ENCODE results near the gene SLC6A6. TPM values are rescaled to one million over a fixed set of nuclear protein-coding genes. Genes with fewer than 3 reads are reported as not detected.

Gene SLC6A6
- total and polyA plus RNA-seq, 12 donors = 10.6 to 197 (median 85.6) TPM

DNA sequence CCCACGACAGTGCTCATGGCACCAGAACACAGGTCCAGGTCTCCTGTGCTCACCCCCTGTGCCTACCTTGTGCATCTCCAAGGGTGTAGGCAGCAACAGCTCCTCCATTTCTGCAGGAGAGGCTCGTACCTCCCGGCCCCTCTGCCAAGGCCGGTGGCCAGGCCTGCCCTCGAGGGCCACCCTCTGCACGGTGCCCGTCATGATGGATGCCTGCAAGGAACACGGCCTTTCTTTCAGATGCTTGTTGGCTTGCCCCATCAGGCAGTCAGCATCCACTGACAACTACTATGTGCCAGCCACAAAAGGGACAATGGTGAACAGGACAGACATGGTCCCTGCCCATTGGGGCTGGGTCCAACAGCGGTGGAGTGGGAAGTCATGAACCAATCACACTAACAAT, 93.9 kb downstream of the SLC6A6 start:
- intact Hi-C loops (cut with DNase I) = no loop called here
- H3K9me3 ChIP-seq (replicated peaks in 1 of 3) = no peaks in the 10 kb centered on the region
- TF ChIP-seq POLR2A (IDR thresholded peaks at IDR 0.05) = no peak
- TF ChIP-seq, protein P1, sequence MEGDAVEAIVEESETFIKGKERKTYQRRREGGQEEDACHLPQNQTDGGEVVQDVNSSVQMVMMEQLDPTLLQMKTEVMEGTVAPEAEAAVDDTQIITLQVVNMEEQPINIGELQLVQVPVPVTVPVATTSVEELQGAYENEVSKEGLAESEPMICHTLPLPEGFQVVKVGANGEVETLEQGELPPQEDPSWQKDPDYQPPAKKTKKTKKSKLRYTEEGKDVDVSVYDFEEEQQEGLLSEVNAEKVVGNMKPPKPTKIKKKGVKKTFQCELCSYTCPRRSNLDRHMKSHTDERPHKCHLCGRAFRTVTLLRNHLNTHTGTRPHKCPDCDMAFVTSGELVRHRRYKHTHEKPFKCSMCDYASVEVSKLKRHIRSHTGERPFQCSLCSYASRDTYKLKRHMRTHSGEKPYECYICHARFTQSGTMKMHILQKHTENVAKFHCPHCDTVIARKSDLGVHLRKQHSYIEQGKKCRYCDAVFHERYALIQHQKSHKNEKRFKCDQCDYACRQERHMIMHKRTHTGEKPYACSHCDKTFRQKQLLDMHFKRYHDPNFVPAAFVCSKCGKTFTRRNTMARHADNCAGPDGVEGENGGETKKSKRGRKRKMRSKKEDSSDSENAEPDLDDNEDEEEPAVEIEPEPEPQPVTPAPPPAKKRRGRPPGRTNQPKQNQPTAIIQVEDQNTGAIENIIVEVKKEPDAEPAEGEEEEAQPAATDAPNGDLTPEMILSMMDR (IDR thresholded peaks at IDR 0.05) = no peak
- H3K27ac ChIP-seq = no peak overlapping the region
- DNase-seq = no peak
- no peak overlapping the region for H3K4me3 ChIP-seq
- H3K36me3 ChIP-seq (replicated peaks in 1 of 2) = no peaks in the 10 kb centered on the region
- 87 to 93% (median 93%) methylated on average over 2 to 9 of the region's 9 CpGs for WGBS, 4 donors
- no peaks in the 10 kb centered on the region for H3K4me1 ChIP-seq (replicated peaks in 1 of 2)
- no peaks in the 10 kb centered on the region for H3K27me3 ChIP-seq

DNA sequence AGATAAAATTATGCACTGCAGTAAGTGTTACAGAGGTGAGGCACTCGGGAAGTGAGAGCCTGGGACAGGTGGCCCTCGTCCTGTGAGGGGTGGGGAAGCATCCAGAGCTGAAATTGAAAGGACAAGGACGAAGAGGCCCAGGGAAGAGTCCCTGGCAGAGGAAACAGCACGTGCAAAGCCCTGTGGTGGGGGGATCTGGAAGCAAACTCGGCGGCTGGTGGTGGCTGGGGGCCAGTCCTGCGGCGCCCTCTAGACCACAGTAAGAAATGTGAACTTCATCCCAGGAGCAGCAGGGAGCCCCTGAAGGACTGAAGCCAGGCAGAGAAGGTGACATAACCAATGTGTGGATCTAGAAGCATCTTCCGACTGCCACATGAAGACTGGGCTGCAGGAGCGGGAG, 94.9 kb downstream of the SLC6A6 start:
- no peaks in the 10 kb centered on the region for H3K36me3 ChIP-seq (replicated peaks in 1 of 2)
- 57 to 71% (median 66%) methylated on average over 10 of the region's 10 CpGs for WGBS, 4 donors

DNA sequence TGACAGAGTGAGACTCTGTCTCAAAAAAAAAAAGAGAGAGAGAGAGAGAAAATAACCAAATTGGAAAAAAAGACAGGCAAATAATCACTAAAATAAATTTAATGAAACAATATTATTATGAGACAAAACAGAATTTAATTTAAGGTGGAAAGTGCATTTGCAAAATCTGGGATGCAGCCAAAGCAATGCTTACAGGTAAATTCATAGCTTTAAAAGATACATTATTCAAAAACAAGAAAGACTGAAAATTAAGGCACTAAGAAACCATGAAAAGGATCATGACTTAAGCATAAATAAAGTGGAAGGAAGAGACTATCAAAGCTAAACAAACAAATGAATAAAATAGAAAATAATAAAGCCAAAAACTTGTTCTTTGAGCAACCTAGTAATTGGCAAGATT, 100.1 kb downstream of the SLC6A6 start:
- Histone ChIP-seq H3K4me1 (replicated peaks in 1 of 2) (no peaks in the 10 kb centered on the region), H3K9me3 (replicated peaks in 1 of 3) (peaks cover 0 to 10% (median 0%) of the 10 kb centered on the region in 3 donors), H3K4me3 (no peak overlapping the region), H3K27ac (no peak overlapping the region), H3K36me3 (replicated peaks in 1 of 2) (no peaks in the 10 kb centered on the region), H3K27me3 (peaks cover 5% of the 10 kb centered on the region)
- intact Hi-C loops (cut with DNase I) = loop anchor here in 1 of 2 donors (10.0 kb wide), 1 partner anchor 422 kb away; no protein-coding TSS in a partner anchor
- no peak for DNase-seq
- TF ChIP-seq, protein P1 (IDR thresholded peaks at IDR 0.05) = no peak
- TF ChIP-seq POLR2A (IDR thresholded peaks at IDR 0.05) = no peak

More for the DNA sequence above, 94.9 kb downstream of the SLC6A6 start:
- Histone ChIP-seq H3K4me1 (replicated peaks in 1 of 2) (no peaks in the 10 kb centered on the region), H3K27ac (no peak overlapping the region), H3K27me3 (no peaks in the 10 kb centered on the region), H3K9me3 (replicated peaks in 1 of 3) (peaks cover 0 to 4% (median 0%) of the 10 kb centered on the region in 3 donors), H3K4me3 (no peak overlapping the region)
- TF ChIP-seq, protein P1 (IDR thresholded peaks at IDR 0.05) = no peak
- TF ChIP-seq POLR2A (IDR thresholded peaks at IDR 0.05) = no peak
- intact Hi-C loops (cut with DNase I) = no loop called here
- DNase-seq = no peak

DNA sequence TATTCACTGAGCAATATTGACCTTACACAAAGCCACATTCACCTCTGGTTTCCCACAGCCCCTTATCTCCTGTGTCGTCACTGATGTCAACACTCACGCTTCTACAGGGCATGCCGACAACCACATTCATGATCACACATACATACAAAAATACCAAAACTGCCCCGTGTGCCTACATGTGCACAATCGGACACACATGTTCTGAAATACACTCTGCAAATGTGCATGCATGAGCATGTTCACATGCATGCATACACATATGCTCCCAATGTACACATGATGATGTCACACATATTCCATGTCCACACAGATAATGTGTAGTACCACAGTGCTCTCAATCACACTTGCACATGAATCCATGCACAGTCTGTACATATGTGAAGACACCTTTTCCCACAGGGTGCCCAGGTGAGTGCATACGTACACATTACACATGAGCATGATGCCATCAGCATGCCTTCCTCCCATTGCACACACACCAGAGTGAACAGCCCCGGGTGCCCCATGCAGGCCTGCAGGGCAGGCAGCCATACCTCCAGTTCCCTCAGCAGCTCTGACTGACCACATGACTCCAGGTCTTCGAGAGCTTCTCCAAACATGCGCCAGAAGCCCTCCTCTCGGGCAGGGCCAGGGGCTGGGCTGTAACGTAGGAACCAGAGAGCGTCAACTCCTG, 100.8 kb downstream of the SLC6A6 start:
- TF ChIP-seq, protein P1 (IDR thresholded peaks at IDR 0.05) = no peak
- no peak for TF ChIP-seq POLR2A (IDR thresholded peaks at IDR 0.05)
- intact Hi-C loops (cut with DNase I) = loop anchor here in 1 of 2 donors (10.0 kb wide), 1 partner anchor 422 kb away; no protein-coding TSS in a partner anchor
- 87 to 94% (median 91%) methylated on average over 5 to 12 of the region's 12 CpGs for WGBS, 4 donors
- H3K27ac ChIP-seq = no peak overlapping the region
- no peak for DNase-seq
- peaks cover 6% of the 10 kb centered on the region for H3K27me3 ChIP-seq
- H3K36me3 ChIP-seq (replicated peaks in 1 of 2) = no peaks in the 10 kb centered on the region
- H3K4me3 ChIP-seq = no peak overlapping the region
- peaks cover 0 to 10% (median 0%) of the 10 kb centered on the region in 3 donors for H3K9me3 ChIP-seq (replicated peaks in 1 of 3)
- H3K4me1 ChIP-seq (replicated peaks in 1 of 2) = no peaks in the 10 kb centered on the region
